Gastroesophageal sphincter (tissue), 4 donors: ENCODE measurements around the gene MN1. TPM values are rescaled to one million over a fixed set of nuclear protein-coding genes. Genes with fewer than 3 reads are reported as not detected.

Experiments
- ATAC-seq: fragments of 150-250 bp; one replicate; pipeline ENCODE4 v1.9.1; 2016; ENCODE audit warnings: mild to moderate bottlenecking, moderate library complexity
- H3K27ac ChIP-seq, 4 donors: fragments of 200-600 bp; sonication (generic) in 3 of 4; 1 replicate in 3 of 4; 2 replicates in 1 of 4; pipeline ENCODE4 v1.5.1; 2016 to 2019
- H3K27me3 ChIP-seq: fragments of 200-600 bp; sonication (generic); one replicate; pipeline ENCODE4 v1.5.1; 2019
- H3K36me3 ChIP-seq, 2 donors: fragments of 200-600 bp; sonication (generic); one replicate each; pipeline ENCODE4 v1.5.1; 2019; ENCODE audit warnings: control low read depth in 1 of 2
- H3K4me1 ChIP-seq, 3 donors: fragments of 200-600 bp; sonication (generic); 1 replicate in 2 of 3; 2 replicates in 1 of 3; pipeline ENCODE4 v1.5.1; 2016 to 2019; ENCODE audit warnings: control low read depth in 2 of 3
- H3K4me3 ChIP-seq, 2 donors: fragments of 200-600 bp; sonication (generic); one replicate each; pipeline ENCODE4 v1.5.1; 2019; ENCODE audit warnings: mild to moderate bottlenecking in 1 of 2, moderate library complexity in 1 of 2
- H3K9me3 ChIP-seq, 3 donors: fragments of 200-600 bp; sonication (generic); one replicate each; pipeline ENCODE4 v1.5.1; 2017 to 2019; ENCODE audit warnings: control low read depth in 2 of 3
- EP300 ChIP-seq: sonication (generic); formaldehyde crosslinking; IDR thresholded peaks from one replicate; pipeline ENCODE4 v1.6.1; 2017; ENCODE audit warnings: antibody characterized with exemption, mild to moderate bottlenecking
- POLR2A ChIP-seq, 2 donors: fragments of 450-650 bp; IDR thresholded peaks; one replicate each; pipeline ENCODE4 v1.6.1; 2017; ENCODE audit warnings: antibody characterized with exemption in 2 of 2, mild to moderate bottlenecking in 2 of 2, moderate library complexity in 1 of 2
- POLR2AphosphoS5 ChIP-seq: sonication (generic); formaldehyde crosslinking; IDR thresholded peaks from one replicate; pipeline ENCODE4 v1.6.1; 2017; ENCODE audit warnings: antibody characterized with exemption
- WGBS, 2 donors: methylation state at CpG; one replicate each; pipeline ENCODE4 v1.1.5; 2018; ENCODE audit warnings: low coverage in 1 of 2; 5-methylcytosine and 5-hydroxymethylcytosine counted together
- total RNA-seq, 4 donors: library from RNA; depleted of rRNA; stranded (reverse); fragments of >200 nt; gene quantifications; one replicate each; pipeline ENCODE4 v1.1.0, GENCODE V29; 2016
- TF ChIP-seq, protein P1 (sequence below), 4 experiments: fragments of 200-600 bp in 2 of 4; fragments of 450-650 bp in 2 of 4; sonication (generic) in 1 of 4; IDR thresholded peaks; one replicate each; pipeline ENCODE4 v1.5.1; 2017 to 2019; ENCODE audit warnings: antibody characterized with exemption in 4 of 4, mild to moderate bottlenecking in 2 of 4, moderate library complexity in 2 of 4

The MN1 gene
- total RNA-seq, 4 donors from 2014 or later: 13.4 to 52.8 (median 28.5) TPM

DNA sequence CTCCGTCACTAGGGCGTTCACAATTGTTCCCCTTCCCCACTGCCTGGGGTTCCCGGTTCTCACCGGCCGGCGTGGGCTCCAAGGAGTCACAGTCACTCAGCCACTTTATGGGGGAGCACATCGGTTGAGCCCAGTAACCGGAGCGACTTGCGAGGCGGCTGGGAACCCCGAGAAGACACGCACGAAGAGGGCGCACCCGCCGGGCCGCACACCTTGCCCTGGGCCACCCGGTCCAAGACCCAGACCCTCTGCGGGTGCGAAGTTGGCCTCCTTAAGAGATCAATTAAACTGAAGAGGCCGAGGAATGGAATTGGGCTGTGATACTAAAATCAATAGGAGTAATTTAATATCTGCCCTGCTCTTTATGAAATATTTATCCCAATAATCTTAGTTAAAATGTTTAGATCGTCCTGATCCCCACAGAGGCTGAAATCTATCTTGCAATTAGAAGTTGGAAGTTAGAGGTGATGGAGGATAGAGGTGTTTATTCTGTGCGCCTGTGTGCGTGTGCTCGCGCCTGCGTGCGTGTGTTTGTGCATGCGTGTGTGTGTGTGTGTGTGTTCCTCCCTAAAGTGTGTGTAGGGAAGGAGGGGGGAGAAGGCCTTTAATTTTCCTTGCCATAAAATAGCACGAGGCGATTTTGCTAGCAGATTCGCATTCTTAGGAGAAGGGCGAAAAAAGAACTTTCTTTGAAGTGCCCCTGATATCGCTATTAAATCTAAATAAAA is 954 bp upstream of the MN1 start:
- no peak for TF ChIP-seq POLR2AphosphoS5
- TF ChIP-seq, protein P1, sequence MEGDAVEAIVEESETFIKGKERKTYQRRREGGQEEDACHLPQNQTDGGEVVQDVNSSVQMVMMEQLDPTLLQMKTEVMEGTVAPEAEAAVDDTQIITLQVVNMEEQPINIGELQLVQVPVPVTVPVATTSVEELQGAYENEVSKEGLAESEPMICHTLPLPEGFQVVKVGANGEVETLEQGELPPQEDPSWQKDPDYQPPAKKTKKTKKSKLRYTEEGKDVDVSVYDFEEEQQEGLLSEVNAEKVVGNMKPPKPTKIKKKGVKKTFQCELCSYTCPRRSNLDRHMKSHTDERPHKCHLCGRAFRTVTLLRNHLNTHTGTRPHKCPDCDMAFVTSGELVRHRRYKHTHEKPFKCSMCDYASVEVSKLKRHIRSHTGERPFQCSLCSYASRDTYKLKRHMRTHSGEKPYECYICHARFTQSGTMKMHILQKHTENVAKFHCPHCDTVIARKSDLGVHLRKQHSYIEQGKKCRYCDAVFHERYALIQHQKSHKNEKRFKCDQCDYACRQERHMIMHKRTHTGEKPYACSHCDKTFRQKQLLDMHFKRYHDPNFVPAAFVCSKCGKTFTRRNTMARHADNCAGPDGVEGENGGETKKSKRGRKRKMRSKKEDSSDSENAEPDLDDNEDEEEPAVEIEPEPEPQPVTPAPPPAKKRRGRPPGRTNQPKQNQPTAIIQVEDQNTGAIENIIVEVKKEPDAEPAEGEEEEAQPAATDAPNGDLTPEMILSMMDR (IDR thresholded peaks at IDR 0.05): peak in 1 of 4 experiments; percentile 3
- WGBS, 2 donors: 38 to 41% methylated on average over 13 to 22 of the region's 35 CpGs
- ATAC-seq: no peak
- Histone ChIP-seq H3K9me3 (no peaks in the 10 kb centered on the region), H3K36me3 (peaks cover 0 to 6% of the 10 kb centered on the region in 2 donors), H3K27ac (peak overlapping the region in 3 of 4 donors; percentile 91 to 97 (median 92)), H3K27me3 (peaks cover 5% of the 10 kb centered on the region), H3K4me3 (peak overlapping the region; percentile 75 to 91), H3K4me1 (peaks cover 0 to 60% (median 27%) of the 10 kb centered on the region in 3 donors)

DNA sequence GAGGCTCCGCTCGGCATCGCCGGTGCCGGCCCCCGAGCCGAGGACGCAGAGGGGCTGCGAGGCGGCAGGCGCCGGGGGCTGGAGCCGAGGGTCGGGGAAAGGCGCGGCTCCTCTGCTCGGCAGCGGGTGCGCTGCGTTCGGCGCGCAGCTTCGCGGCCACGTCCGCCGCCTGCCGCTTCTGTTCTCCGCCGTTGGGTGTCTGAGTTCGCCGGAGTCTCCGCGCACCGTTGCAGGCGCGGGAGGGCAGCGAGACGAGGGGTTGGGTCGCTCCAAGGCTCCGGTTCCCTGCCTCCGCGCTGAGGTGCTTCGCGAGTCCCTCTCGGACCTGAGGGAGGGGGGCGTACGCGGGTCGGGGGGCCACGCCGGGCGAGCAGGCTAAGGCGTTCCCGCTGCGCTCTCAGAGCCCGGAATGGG is 347 bp downstream of the MN1 start:
- peaks cover 0 to 71% (median 27%) of the 10 kb centered on the region in 3 donors for H3K4me1 ChIP-seq
- ATAC-seq: peak; percentile 6

DNA sequence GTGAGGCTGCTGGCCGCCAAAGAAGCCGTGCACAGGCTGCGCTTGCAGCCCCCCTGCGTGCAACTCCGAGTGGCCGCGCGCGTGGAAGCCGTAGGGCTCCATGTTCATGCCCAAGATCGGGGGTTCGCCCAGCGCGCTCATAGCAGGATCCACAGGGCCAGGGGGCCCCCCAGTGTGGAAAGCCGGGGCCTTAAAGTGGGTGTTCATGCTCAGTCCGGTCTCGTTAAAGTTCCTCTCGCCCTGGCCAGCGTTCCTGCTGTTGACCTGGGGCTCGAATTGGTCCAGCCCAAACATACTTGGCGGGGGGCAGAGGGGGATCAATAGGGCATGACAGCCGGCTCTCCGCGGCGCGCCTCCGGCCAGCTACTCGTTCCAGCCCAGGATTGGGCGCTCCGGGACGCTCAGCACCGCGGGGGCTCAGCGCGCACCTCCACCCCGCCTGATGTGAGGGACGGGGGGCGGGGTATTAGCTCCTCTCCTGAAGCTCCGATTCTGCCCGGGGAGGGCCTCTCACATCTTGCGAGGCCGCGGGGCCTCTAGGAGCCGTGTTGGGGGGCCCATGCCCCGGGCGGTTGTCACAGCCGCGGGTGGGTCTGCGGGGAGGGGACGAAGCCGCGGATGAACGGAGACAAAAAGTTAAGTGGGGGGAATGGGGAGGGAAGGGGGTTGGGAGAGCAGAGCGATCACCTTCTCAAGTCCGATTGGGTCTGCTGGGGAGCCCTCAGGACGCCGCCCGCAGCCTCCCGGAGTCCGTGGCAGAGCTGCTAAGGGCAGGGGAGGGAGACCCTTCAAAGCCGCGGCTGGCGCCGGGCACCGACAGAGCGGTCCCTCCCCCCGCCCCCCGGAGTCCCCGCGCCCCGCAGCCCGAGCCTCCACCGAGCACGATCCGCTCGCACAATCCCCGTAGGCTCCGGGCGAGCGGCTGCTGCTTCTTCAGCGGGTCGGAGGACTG is 1.0 kb downstream of the MN1 start:
- Histone ChIP-seq H3K27me3 (peaks cover 5% of the 10 kb centered on the region), H3K4me3 (peak overlapping the region; percentile 75 to 91), H3K36me3 (peaks cover 0 to 11% of the 10 kb centered on the region in 2 donors), H3K4me1 (peaks cover 0 to 78% (median 27%) of the 10 kb centered on the region in 3 donors), H3K27ac (peak overlapping the region; percentile 66 to 97 (median 92)), H3K9me3 (no peaks in the 10 kb centered on the region)
- no CpG with 5 or more reads among the region's 82 CpGs for WGBS, 2 donors
- peak; percentile 22 for ATAC-seq
- TF ChIP-seq EP300 (no peak), POLR2A (IDR thresholded peaks at IDR 0.05) (no peak), POLR2AphosphoS5 (no peak)
- TF ChIP-seq, protein P1 (IDR thresholded peaks at IDR 0.05): no peak

More for the DNA sequence above, 347 bp downstream of the MN1 start:
- peaks cover 5% of the 10 kb centered on the region for H3K27me3 ChIP-seq
- H3K9me3 ChIP-seq: no peaks in the 10 kb centered on the region
- H3K27ac ChIP-seq: peak overlapping the region; percentile 66 to 97 (median 92)
- H3K36me3 ChIP-seq: peaks cover 0 to 11% of the 10 kb centered on the region in 2 donors
- no CpG with 5 or more reads among the region's 58 CpGs for WGBS, 2 donors
- TF ChIP-seq POLR2A (IDR thresholded peaks at IDR 0.05): no peak
- TF ChIP-seq EP300: no peak
- TF ChIP-seq POLR2AphosphoS5: no peak
- TF ChIP-seq, protein P1 (IDR thresholded peaks at IDR 0.05): peak in 3 of 4 experiments; percentile 22 to 45 (median 39)
- H3K4me3 ChIP-seq: peak overlapping the region; percentile 75 to 91

DNA sequence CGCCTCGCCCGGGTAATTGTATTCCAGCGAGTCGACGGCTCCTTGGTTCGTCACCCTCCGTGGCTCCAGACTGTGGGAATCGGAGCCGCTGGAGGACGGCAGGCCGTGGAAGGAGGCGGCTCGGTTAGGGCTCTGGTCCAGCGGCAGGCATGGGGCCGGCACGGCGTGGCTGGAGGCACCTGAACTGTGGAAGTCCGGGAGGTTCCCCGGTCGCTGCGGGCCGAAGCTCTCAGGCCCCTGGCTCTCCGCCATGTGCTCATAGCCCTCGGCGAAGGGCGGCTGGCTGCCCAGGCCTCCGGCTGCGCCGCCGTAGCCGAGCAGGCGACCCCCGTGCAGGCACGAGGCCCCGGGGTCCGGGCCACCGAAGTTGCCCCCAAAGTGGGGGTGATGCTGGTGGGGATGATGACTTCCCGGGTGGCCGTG is 1.7 kb downstream of the MN1 start:
- no peak for ATAC-seq
- Histone ChIP-seq H3K27ac (peak overlapping the region; percentile 66 to 97 (median 92)), H3K9me3 (no peaks in the 10 kb centered on the region), H3K36me3 (peaks cover 0 to 11% of the 10 kb centered on the region in 2 donors), H3K27me3 (peaks cover 5% of the 10 kb centered on the region), H3K4me3 (peak overlapping the region; percentile 75 to 91), H3K4me1 (peaks cover 0 to 81% (median 27%) of the 10 kb centered on the region in 3 donors)
- no peak for TF ChIP-seq EP300
- TF ChIP-seq, protein P1 (IDR thresholded peaks at IDR 0.05): no peak
- no peak for TF ChIP-seq POLR2AphosphoS5
- TF ChIP-seq POLR2A (IDR thresholded peaks at IDR 0.05): no peak
- WGBS, 2 donors: 0% methylated on average over 10 of the region's 40 CpGs; no CpG with 5 or more reads in 1 of the 2 donors
